ENCODE data around the gene DGKB. TPM values are rescaled to one million over a fixed set of nuclear protein-coding genes. Genes with fewer than 3 reads are reported as not detected.

DGKB gene
- total and polyA plus RNA-seq, 2 of the 8 experiments (the other 6 are each of a cell fraction or from before 2014, with no cell fraction given): 1.9 to 2.6 TPM

GRCh38 chr7:14229047-14229446 lies 673.5 kb downstream of the DGKB start:
- Histone ChIP-seq H3K14ac (ENCODE audit: insufficient read length) (no peak overlapping the region), H4K5ac (ENCODE audit: insufficient read length, low read depth, low read length) (no peak overlapping the region), H3K4me2 (ENCODE audit: insufficient read depth in 1 of 2, low read depth in 2 of 2, low read length in 2 of 2) (no peak overlapping the region), H3K18ac (ENCODE audit: extremely low read depth, low read length) (no peak overlapping the region), H3K4me3 (ENCODE audit: extremely low read depth in 1 of 4, insufficient read depth in 2 of 4, low read depth in 3 of 4, low read length in 4 of 4) (no peak overlapping the region), H2BK20ac (ENCODE audit: low read length) (no peak overlapping the region), H3K79me1 (ENCODE audit: low read depth, low read length) (no peaks in the 10 kb centered on the region), H2BK5ac (ENCODE audit: low read depth, low read length) (no peak overlapping the region), H4K20me1 (replicated peaks in 1 of 2; ENCODE audit: control insufficient read depth in 1 of 2, insufficient read depth in 2 of 2, low read length in 2 of 2) (no peaks in the 10 kb centered on the region), H2BK15ac (ENCODE audit: low read length) (no peak overlapping the region), H2AK5ac (ENCODE audit: low read depth, low read length) (no peak overlapping the region), H3K9ac (replicated peaks in 1 of 4; ENCODE audit: extremely low read depth in 1 of 4, low read depth in 3 of 4, low read length in 3 of 4) (no peak overlapping the region), H3K36me3 (ENCODE audit: control insufficient read depth in 2 of 4, insufficient read depth in 4 of 4, low read length in 3 of 4) (no peaks in the 10 kb centered on the region), H4K91ac (replicated peaks; ENCODE audit: insufficient read length, low read length) (no peak overlapping the region), H3K56ac (replicated peaks; ENCODE audit: insufficient read length, low read depth, low read length) (no peak overlapping the region), H3K27ac (ENCODE audit: low read depth, low read length) (no peak overlapping the region), H3K79me2 (ENCODE audit: control insufficient read depth in 1 of 2, insufficient read depth in 2 of 2, low read length in 2 of 2) (no peaks in the 10 kb centered on the region), H3K23ac (ENCODE audit: insufficient read length) (no peak overlapping the region), H3K27me3 (replicated peaks in 1 of 4; ENCODE audit: control insufficient read depth in 3 of 4, extremely low read depth in 1 of 4, insufficient read depth in 3 of 4, low read length in 3 of 4) (no peaks in the 10 kb centered on the region), H4K8ac (ENCODE audit: extremely low read depth, insufficient read depth, low read length) (no peak overlapping the region), H3K4me1 (replicated peaks in 1 of 4; ENCODE audit: control insufficient read depth in 3 of 4, insufficient read depth in 4 of 4, low read length in 3 of 4) (no peaks in the 10 kb centered on the region), H2BK120ac (replicated peaks; ENCODE audit: low read depth, low read length) (no peak overlapping the region), H3K4ac (replicated peaks; ENCODE audit: insufficient read length, low read depth, low read length) (no peak overlapping the region), H2BK12ac (ENCODE audit: low read depth, low read length) (no peak overlapping the region), H2AFZ (ENCODE audit: low read length) (no peak overlapping the region), H3K23me2 (ENCODE audit: low read depth, low read length) (no peaks in the 10 kb centered on the region), H3K9me3 (ENCODE audit: insufficient read depth in 2 of 2, low read depth in 1 of 2, low read length in 1 of 2) (no peaks in the 10 kb centered on the region)
- DNase-seq (ENCODE audit: low read depth in 1 of 2, low spot score in 2 of 2): no peak
- CTCF ChIA-PET (ENCODE audit: partially characterized antibody): no interaction called here
- no peak for FAIRE-seq
- POLR2A ChIA-PET (ENCODE audit: partially characterized antibody): interaction anchor here (0.6 kb wide), 2 partner anchors 67 to 522 kb away, joined by 3 read pairs; no protein-coding TSS in a partner anchor
- TF ChIP-seq TAF1 (IDR thresholded peaks at IDR 0.05; ENCODE audit: low read depth, low read length) (no peak), CHD7 (IDR thresholded peaks at IDR 0.05; ENCODE audit: insufficient replicate concordance, low read length) (no peak)

All from H1 (cell line).